Activated T-helper 1 cell treated with Interleukin-2 at 50 U/mL for 16 hours (primary cell): ENCODE measurements around the gene SULF2.
"Not testable (repeated sequence)": the region's sequence is repeated elsewhere in the genome, so short reads cannot be mapped to it uniquely, and the experiment has no call there.

Source experiments
- DNase-seq: peaks from one replicate; pipeline ENCODE4 v3.0.0-alpha.2; 2020; ENCODE audit warnings: low read depth

SULF2 gene

DNA sequence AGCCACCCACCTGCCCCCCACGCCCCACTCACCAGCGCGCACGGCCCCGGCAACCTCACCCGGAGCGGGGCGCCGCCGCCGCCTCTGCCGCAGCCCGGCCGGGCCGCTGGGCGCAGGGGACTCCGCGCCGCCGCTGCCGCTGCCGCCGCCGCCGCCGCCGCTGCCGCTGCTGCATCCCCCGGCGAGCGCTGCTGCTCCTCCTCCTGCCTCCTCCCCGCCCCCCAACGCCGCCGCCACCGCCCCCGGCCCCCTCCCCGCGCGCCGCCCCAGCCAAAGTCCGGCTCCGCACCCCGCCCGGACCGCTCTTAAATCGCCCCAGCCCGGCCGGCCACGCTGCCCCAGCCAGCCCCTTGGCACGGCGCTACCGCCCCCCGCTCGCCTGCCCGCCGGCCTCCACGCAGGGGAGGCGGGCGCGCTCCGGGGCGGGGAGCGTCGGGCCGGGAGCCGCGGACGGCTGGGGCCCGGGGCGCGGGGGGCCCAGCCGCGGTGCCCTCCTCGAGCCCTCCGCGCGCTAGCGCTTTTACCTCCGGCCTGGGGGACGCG is at the start of gene SULF2:
TSS of gene SULF2 (minus strand) at position 171 of the 543 bp plus-strand sequence. CDS start 28,118 bp downstream, outside the sequence.
- DNase-seq = no peak

DNA sequence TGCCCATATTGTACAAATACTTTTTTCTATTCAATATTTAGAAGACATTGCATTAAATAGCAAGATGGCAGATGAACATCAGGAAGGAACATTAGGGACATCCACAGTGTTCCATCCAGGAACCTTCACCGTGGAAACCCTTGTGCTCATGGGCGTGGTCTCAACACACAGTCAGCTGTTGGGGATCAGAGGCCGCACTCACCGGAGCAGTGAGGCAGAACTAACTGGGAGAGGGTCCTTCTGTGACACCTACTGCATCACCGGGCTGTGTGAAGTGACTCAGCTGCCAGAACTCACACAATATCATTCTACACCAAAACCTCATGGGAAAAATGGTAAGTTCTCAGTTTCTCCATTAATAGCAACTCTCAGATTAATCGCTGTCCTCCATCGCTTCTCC is 46.4 kb upstream of the SULF2 start:
- DNase-seq = not testable (repeated sequence)

DNA sequence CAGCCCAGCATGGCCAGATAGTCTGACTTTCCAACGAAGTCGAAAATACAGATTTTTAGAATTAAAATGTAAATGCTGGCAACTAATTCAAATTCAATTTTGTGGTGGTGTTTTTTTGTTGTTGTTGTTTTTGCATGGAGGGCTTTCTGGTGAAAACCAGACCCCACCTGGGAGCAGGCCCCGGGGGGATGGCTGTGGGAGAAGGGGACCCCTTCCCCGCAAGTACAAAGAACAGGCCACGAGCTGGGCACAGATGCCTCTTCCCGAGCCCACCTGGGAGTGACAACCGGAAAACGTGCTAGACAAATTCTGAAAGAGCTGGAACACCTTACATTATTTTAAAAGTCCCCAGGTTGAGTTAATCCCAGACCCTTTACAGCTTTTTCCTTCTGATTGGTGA is 41.4 kb upstream of the SULF2 start:
- DNase-seq = not testable (repeated sequence)

DNA sequence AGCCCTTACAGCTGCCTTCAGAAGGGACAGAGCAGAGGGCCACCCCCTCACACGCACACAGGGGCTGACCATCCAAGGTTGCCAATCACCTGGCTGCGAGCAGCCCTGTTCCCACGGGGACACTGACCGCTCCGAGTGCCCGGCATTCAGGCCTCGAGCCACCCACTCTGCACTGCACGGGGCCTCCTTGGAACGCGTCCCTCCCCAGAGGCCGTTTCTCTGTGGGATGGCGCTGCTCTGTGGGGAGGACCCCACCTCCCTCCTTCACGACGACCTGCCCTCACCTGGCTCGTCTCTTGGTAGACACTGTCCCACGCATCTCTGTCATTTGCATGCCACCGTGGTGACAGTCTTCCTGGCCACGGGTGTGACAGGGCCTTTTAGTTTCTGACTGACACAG is 40.7 kb upstream of the SULF2 start:
- not testable (repeated sequence) for DNase-seq

DNA sequence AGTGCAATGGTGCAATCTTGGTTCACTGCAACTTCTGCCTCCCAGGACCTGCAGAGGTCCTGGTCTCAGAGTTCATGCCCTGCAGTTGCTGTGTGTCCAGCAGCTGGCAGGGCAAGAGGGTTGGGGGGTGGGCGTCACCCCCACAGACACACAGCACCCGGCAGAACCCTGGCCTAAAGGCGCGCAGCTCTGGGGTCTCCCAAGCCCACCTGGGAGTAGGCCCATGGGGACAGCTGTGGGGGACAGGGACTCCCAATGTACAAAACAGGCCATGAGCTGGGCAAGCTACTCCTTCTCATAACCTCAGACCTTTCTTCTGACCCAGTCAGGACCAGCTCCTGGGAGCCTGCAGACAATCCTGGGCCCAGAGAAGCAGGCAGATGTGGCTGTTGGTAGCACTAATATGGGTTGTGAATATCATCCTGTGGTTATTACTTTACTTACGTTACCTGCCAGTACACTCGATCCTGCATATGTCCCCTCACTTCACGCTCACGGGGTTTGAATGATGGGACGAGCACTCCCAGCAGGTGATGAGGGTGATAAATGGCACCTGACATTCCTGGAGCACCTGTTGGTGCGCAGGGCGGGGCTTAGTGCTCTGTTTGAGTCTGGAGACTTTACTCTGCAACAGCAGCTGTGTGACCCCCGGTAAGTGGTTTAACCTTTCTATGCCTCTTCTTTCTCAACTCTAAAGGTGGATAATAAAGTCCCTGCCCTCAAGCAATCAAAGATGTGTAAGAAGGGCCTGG is 39.9 kb upstream of the SULF2 start:
- DNase-seq = no peak

DNA sequence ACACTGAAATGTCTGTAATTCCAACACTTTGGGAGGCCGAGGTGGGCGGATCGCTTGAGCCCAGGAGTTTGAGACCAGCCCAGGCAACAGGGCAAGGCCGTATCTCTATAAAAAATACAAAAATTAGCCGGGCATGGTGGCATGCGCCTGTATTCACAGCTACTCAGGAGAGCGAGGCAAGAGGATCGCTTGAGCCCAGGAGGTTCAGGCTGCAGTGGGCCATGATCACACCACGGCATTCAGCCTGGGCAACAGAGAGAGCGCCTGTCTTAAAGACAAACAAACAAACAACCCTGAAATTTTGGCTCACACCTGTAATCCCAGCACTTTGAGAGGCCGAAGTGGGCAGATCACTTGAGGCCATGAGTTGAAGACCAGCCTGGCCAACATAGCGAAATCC is 38.7 kb upstream of the SULF2 start:
- DNase-seq = not testable (repeated sequence)

DNA sequence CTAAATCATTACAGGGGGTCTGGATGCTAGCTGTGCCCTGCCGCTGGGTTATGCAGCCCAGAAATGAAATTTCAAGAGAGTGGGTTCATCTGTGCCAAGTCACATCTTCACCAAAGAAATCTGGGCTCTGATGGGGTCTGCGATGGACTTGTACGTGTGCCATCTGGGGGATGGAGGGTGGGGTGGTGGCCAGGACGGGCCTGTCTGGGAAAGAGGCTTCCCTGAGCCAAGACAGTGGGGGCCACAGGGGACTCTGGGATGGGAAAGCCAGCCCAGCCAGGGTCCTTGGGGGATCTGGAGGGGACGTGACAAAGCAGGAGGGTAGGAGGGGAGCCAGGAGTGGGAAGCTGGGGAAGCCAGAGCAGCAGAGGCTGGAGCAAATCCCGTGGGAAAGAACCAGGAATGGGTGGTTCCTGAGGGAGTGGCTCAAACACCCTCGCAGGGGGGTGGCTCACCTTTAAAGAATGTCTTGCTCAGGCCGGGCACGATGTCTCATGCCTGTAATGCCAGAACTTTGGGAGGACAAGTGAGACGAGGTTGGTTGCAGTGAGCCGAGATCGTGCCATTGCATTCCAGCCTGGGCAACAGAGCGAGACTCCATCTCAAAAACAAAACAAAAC is 36.3 kb upstream of the SULF2 start:
- no peak for DNase-seq

DNA sequence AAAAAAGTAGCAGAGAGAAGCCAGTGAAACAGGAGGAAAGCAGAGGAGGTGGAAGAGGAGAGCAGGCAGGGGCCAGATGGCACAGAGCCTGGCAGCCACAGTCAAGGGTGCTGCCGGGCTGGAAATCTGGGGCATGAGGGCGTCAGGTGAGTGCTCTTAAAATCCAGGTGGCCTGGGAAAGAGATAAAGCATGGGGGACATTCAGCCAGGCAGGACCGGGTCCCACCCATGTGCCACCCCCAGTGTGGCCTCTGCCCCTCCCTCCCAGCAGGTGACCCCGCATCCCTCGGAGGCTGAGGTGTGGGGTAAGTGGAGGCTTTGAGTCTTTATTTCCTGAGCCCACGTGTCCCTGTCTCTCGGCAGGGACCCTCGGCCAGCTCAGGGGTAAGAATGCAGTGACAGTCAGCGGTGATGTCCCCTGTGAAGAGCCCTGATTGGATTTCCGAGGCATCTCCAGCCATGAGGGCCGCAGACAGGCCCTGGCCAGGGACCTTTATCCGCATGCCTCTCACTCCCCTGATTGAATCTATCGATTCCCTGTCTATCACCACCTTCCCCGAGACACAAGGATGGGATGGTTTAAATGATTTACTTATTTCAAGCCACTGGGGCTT is 33.8 kb upstream of the SULF2 start:
- no peak for DNase-seq

DNA sequence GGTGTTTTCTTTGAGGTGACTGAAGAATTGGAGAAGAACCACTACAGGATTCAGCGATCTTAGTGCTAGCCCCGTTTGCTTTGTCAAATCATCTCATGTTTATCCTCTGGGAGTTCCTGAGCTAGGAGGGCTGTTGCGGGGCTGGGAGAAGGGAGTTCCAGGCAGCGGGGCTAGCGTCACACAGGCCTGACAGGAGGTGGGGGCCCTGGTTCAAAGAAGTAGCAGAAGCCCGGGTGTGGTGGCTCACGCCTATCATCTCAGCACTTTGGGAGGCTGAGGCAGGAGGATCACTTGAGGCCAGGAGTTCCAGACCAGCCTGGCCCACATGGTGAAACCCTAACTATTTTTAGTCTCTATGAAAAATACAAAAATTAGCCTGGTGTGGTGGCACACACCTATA is 33.2 kb upstream of the SULF2 start:
- no peak for DNase-seq

DNA sequence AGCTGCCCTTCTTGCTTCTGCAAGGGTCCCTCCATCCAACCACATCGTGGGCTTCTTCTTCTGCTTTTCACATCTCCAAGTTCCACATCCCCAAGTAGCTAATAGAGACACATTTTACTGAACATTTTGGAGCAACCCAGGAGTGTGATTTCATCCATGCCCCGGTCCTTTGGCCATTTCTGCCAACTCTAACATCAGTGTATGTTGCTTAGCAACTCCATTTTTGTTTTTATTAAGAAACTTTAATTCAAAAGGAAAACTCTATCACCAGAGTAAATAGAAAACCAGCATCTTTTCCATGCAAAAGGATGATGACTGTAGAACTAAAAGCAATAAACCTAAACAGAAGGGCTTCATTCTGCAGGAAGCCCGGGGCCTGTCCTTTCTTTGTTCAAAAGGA is 32.7 kb upstream of the SULF2 start:
- DNase-seq = no peak

DNA sequence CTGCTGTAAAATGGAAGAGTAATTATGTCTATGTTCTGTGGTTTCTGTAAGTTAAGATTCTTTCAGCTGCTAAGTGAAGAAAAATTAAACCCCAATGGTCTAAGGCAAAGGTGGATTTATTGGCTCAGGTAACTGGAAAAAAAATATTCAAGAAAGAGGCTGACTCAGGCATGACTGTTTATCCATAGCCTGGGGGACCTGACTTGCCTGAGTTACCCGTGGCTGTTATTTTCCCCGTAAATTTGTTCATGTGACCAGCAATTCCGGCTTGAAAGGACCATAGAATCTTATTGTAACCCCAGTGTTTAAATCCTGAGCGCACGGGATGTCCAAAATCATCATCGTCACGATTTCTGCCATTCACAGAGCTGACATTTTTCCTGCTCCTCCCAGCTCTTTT is 32.3 kb upstream of the SULF2 start:
- DNase-seq = no peak

DNA sequence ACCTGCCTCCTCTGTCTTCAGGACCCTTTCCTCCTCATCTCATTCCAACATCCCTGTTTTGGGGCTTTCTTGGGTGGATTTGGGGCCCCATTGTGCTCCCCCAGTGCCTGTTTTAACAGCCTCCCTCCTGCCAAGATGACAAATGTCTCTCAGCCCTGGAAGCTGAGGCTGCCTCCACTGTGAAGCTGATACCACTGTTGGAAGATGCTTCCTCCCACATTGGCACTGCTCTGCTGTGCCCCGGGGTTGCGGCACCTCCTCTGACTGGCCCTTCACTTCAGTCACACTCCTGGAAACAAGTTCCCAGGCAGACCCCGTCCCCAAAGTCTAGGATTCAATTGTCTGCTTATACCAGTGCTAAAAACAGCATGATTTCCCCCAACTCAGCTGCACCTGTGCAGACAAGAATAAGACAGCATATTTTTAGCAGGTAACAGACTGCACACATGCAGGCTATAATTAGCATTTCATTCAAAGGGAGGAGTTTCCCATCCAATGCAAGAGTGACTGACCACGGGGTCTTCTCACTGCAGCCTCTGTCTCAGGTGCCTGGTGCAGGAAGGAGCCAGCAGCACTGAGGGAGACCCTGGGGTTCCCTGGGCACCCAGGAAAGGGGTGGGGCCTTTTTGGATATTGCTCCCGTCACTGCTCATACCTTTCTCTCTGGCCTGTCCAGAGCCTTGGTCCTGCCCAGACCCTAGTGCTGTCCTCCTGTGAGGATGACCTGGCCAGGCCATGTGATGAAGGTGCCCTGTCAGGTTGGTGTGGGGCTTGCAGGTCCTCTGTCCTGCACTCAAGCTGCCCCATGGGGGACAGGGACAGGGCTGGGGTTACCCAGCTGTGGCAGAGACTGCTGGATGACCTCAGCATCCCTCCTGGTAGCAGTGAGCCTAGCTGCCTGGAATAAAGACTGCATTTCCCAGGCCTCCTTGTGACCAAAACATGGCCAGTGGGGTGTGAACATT is 31.5 kb upstream of the SULF2 start:
- no peak for DNase-seq

DNA sequence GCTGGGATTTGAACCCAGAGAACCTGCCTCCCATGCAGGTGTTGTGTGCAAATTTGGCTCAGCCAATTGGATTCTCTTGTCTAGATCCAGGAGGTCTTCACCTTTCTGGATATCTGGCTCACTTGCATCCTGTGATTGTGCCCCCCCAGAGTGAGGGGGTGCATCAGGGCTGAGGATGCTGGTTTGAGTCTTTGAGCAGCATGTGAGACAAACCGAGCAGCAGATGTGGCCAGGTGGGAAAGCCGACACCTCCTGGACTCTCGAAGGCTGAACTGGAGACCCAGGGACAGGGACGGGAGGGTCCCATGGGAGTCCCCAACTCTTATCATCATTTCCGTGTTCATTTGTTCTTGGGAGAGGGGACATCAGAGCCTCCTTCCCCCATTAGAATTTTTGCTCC is 30.6 kb upstream of the SULF2 start:
- DNase-seq = no peak

DNA sequence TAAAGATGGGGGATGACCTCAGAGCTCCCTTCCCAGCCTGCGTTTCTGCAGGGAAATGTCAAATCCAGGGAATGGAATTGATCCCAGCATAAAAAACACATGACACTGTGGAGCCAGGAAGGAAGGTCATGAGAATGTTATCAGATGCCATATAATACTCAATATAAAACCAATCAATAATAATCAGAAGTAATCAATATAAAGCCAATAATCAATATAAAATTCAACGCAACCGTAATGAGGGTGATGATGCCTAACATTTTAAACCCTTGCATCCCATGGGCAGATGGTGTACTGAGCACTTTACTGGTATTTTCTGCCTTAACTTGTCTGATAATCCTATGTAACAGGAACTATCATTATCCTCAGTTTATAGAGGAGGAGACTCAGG is 30.1 kb upstream of the SULF2 start:
- DNase-seq = no peak

DNA sequence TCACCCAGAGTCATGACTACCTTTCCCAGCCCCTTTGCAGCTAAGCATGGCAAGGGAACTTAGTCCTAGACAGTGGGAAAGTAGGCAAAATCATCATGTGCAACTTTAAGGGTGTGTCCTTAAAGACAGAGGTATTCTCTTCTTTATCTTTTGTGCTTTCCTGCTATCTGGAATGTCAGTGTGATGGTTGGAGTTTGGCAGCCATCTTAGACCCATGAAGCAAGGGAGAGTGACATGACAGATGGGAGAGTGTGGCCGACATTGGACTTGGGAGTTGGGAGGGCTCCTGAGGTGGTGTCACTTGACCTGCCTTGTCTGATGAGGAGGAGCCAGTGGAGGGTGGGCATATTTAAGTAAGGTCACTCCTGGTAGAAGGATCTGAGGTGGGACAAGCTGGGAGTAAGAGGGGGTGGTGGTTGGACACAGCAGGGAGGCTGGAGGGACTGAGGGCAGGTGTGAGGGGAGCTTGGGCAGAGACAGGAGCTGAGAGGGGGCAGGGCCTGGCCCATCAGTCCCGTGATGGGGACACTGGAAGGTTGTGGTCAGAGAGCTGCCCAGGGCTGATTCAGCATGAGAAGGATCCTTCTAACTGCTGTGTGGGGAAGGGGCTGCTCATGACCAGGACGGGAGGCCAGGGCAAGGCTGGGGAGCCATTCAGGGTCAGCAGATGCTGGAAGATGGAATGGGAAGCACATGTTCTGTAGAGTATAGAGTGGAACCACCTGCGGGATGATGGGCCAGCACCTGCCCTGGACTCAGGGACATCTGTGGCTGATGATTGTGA is 29.5 kb upstream of the SULF2 start:
- DNase-seq = no peak

DNA sequence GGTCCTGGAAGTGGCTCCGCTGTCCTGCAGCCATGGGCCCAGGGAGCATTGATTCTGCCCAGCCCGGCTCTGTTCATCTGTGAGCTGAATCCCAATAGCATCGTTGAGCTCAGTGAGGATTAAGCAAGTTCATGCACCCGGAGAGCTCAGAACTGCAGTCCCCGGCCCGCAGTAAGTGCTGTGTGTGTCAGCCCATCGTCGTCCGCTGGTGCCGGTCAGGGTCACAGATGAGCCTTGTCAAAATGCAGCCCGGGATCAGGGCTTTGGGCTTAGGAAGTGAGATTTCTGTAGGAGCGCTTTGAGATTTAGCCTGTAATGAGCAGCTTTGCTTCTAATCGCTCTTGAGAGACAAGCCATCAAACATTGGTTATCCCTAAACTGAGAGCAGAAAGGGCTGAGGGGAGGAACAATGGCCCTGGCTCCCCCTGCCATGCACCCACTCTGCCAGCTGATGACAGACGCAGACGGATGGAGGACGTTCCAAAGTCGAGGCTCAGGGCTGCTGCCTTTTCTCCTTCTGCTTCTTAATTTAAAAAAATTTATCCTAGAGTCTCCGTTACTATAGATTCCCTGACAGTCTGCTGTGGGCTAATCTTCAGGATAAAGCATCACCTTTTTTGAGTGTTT is 25.6 kb upstream of the SULF2 start:
- no peak for DNase-seq

DNA sequence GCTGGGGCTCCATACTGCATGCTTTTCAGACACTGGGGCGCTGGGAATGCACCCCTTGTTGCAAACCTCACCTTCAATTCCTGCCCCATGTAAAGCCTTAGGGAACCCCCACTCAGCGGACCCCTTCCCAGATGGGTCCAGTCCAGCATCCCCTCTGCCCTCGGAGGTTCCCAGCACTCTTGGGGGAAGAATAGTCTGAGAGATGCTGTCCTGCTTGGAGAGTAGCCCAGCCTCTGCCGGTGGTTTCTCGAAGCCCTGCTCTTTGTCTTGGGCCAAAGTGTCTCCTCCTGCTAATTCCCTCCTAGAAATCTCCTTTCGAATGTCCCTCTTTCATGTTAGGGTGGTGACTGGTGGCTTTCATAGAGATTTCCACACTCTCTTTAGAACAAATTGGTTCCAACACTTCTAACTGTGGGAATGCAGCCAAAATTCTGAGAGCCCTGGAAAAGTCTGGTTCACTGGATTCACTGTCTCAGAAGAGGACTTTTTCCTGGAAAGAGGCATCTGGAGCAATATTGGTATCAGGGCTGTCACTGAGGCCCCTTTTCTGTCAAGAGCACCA is 24.9 kb upstream of the SULF2 start:
- DNase-seq = no peak

DNA sequence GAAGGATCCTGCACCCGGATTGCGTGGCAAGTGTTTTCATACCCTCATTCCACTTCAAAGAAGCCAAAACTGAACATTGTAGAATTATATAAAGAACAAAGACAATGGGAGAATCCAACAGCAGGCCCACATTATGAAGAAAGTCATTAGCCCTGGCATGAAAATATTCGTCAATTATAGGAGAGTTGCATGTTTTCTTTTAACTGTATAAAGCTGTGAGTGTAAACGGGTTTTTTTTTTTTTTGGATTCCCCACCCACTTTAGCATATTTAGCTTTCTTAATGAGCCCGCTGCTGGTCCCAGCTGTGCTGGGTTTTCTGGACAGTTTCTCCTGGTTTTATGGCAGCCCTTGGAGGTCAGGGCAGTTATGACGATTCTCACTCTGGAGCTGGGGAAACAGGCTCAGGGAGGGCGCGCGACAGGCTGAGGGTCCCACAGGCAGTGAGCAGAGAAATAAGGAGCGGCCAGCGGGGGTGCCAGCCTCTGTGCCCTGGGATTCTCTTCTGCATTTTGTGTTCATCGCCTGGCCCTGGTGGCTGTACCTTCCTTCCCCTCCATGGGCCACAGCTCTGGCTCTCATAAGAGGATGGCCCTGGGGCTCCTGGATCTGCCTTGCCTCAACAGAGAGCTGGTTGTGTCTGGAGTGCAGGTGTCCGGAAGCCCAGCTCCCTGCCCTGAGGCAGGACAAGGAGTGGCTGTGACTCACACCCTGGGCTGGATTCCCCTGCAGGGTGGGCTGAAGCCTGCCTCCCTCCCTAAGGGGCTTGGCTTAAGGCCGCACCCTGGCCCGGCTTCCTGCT is 24.1 kb upstream of the SULF2 start:
- DNase-seq = no peak

DNA sequence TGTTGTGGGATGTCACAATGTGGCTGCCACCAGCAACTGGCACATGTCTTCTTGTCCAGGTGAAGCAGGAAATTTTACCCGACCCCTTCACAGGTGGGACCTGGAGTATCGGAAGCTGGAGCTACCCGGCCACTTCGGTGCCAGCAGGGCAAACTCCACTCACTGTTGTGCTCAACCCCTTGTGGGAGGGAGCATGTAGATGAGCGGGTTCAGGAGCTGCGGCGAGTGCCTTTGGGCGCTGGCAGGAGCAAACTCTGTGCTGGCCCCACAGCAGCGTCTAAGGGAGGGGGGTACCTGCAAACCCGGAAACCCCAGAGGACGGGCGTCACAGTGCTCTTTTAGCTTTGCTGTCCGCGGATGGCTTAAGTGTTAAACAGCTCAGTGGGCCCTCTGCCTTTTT is 20.7 kb upstream of the SULF2 start:
- no peak for DNase-seq

DNA sequence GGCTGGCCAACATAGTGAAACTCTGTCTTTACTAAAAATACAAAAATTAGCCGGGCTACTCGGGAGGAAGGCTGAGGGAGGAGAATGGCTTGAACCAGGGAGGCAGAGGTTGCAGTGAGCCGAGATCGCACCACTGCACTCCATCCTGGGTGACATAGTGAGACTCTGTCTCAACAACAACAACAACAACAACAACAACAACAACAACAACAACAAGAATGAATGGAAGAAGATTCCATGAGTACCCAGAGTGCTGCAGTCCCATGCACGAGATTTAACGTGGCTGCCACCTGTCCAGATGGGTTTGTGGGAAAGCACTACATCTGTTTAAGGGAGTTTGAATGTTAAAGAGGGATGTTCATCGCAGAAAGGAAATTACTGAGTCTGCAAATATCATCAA is 19.7 kb upstream of the SULF2 start:
- DNase-seq = not testable (repeated sequence)
